H9 (cell line): ENCODE results near the gene LINGO1. TPM values are rescaled to one million over a fixed set of nuclear protein-coding genes. Genes with fewer than 3 reads are reported as not detected.

ENCODE experiments used
- DNase-seq: peaks from one replicate; pipeline ENCODE4 v3.0.0-alpha.2; 2017
- H2AFZ ChIP-seq: one replicate; pipeline ENCODE4 v1.6.1; 2013; ENCODE audit warnings: mild to moderate bottlenecking, low read length, control low read depth, moderate library complexity
- H2AK5ac ChIP-seq: 2 replicates; pipeline ENCODE4 v1.6.1; 2013; ENCODE audit warnings: low read length, control low read depth, mixed read lengths; ENCODE audit not compliant: insufficient read length
- H2BK120ac ChIP-seq: one replicate; pipeline ENCODE4 v1.6.1; 2013; ENCODE audit warnings: low read depth, mild to moderate bottlenecking, low read length, control low read depth, inconsistent platforms; ENCODE audit not compliant: poor library complexity, severe bottlenecking
- H2BK12ac ChIP-seq: 2 replicates; pipeline ENCODE4 v1.6.1; 2013; ENCODE audit warnings: low read length, control low read depth, mixed read lengths, low read depth; ENCODE audit not compliant: insufficient read length
- H2BK15ac ChIP-seq: 2 replicates; pipeline ENCODE4 v1.6.1; 2013; ENCODE audit warnings: low read depth, low read length, control low read depth
- H2BK20ac ChIP-seq: one replicate; pipeline ENCODE4 v1.6.1; 2013; ENCODE audit warnings: low read depth, mild to moderate bottlenecking, low read length, control low read depth, inconsistent platforms; ENCODE audit not compliant: poor library complexity, severe bottlenecking
- H2BK5ac ChIP-seq: 2 replicates; pipeline ENCODE4 v1.6.1; 2013; ENCODE audit warnings: low read length, control low read depth, mixed read lengths; ENCODE audit not compliant: insufficient read length
- H3K14ac ChIP-seq: 2 replicates; pipeline ENCODE4 v1.6.1; 2013; ENCODE audit warnings: low read length, control low read depth; ENCODE audit not compliant: insufficient read depth
- H3K18ac ChIP-seq: 2 replicates; pipeline ENCODE4 v1.6.1; 2013; ENCODE audit warnings: low read depth, mild to moderate bottlenecking, mixed read lengths, low read length, control low read depth; ENCODE audit not compliant: insufficient read length
- H3K23ac ChIP-seq: 2 replicates; pipeline ENCODE4 v1.6.1; 2013; ENCODE audit warnings: low read length, control low read depth, mixed read lengths, low read depth; ENCODE audit not compliant: insufficient read length
- H3K23me2 ChIP-seq: 2 replicates; pipeline ENCODE4 v1.6.1; 2013; ENCODE audit warnings: low read depth, mild to moderate bottlenecking, mixed read lengths, low read length, control low read depth; ENCODE audit not compliant: insufficient read length, poor library complexity, severe bottlenecking
- H3K27ac ChIP-seq: 2 replicates; pipeline ENCODE4 v1.5.1; 2013; ENCODE audit warnings: low read length, control low read depth, mixed read lengths, low read depth; ENCODE audit not compliant: insufficient read length
- H3K27me3 ChIP-seq: 2 replicates; pipeline ENCODE4 v1.6.1; 2013; ENCODE audit warnings: low read length, control low read depth, inconsistent platforms; ENCODE audit not compliant: insufficient read depth
- H3K4ac ChIP-seq: 2 replicates; pipeline ENCODE4 v1.6.1; 2013; ENCODE audit warnings: low read depth, mild to moderate bottlenecking, control low read depth, inconsistent platforms, low read length, moderate library complexity
- H3K4me1 ChIP-seq: 2 replicates; pipeline ENCODE4 v1.6.1; 2013; ENCODE audit warnings: low read length, control low read depth, inconsistent platforms; ENCODE audit not compliant: insufficient read depth
- H3K4me2 ChIP-seq: 2 replicates; pipeline ENCODE4 v1.6.1; 2013; ENCODE audit warnings: low read length, control low read depth, mixed read lengths; ENCODE audit not compliant: insufficient read length, insufficient read depth
- H3K56ac ChIP-seq: 2 replicates; pipeline ENCODE4 v1.6.1; 2013; ENCODE audit warnings: low read depth, mild to moderate bottlenecking, mixed read lengths, low read length, control low read depth; ENCODE audit not compliant: insufficient read length
- H3K79me1 ChIP-seq: 2 replicates; pipeline ENCODE4 v1.6.1; 2013; ENCODE audit warnings: low read depth, mild to moderate bottlenecking, moderate library complexity, low read length, control low read depth, inconsistent platforms; ENCODE audit not compliant: insufficient read depth, poor library complexity, severe bottlenecking
- H3K79me2 ChIP-seq: 2 replicates; pipeline ENCODE4 v1.6.1; 2013; ENCODE audit warnings: low read length, control low read depth, inconsistent platforms; ENCODE audit not compliant: insufficient read depth
- H3K9ac ChIP-seq: 2 replicates; pipeline ENCODE4 v1.6.1; 2013; ENCODE audit warnings: low read length, control low read depth, mixed read lengths; ENCODE audit not compliant: insufficient read length; ENCODE audit errors: extremely low read depth
- H3K9me3 ChIP-seq: one replicate; pipeline ENCODE4 v1.6.1; 2013; ENCODE audit warnings: low read depth, low read length, inconsistent platforms; ENCODE audit not compliant: control insufficient read depth
- H3T11ph ChIP-seq: one replicate; pipeline ENCODE4 v1.6.1; 2013; ENCODE audit warnings: mild to moderate bottlenecking, low read length, control low read depth, inconsistent platforms
- H4K20me1 ChIP-seq: one replicate; pipeline ENCODE4 v1.6.1; 2013; ENCODE audit not compliant: control insufficient read depth, insufficient read length, insufficient read depth
- H4K5ac ChIP-seq: 2 replicates; pipeline ENCODE4 v1.6.1; 2013; ENCODE audit warnings: low read depth, mild to moderate bottlenecking, mixed read lengths, low read length, control low read depth; ENCODE audit not compliant: insufficient read length
- H4K8ac ChIP-seq: replicated peaks from 2 replicates; pipeline ENCODE4 v1.6.1; 2013; ENCODE audit warnings: low read length, control low read depth, mixed read lengths, low read depth; ENCODE audit not compliant: insufficient read length
- H4K91ac ChIP-seq: 2 replicates; pipeline ENCODE4 v1.6.1; 2013; ENCODE audit warnings: low read depth, mild to moderate bottlenecking, moderate library complexity, mixed read lengths, low read length, control low read depth; ENCODE audit not compliant: insufficient read length
- H3K27ac Mint-ChIP-seq, 3 experiments: 2 replicates in 2 of 3; 3 replicates in 1 of 3; pipeline ENCODE4 v1.8.0; 2020 to 2021; ENCODE audit warnings: mixed read lengths in 3 of 3, mild to moderate bottlenecking in 1 of 3, moderate library complexity in 1 of 3
- H3K27me3 Mint-ChIP-seq: 2 replicates; pipeline ENCODE4 v1.8.0; 2021; ENCODE audit warnings: low read depth, mild to moderate bottlenecking, moderate library complexity, mixed read lengths
- H3K36me3 Mint-ChIP-seq, 3 experiments: 2 replicates in 2 of 3; 3 replicates in 1 of 3; pipeline ENCODE4 v1.8.0; 2020 to 2021; ENCODE audit warnings: low read depth in 3 of 3, mixed read lengths in 3 of 3; ENCODE audit not compliant: insufficient read depth in 1 of 3
- H3K4me1 Mint-ChIP-seq, 2 experiments: 2 replicates each; pipeline ENCODE4 v1.8.0; 2020; ENCODE audit warnings: mixed read lengths in 2 of 2
- H3K4me3 Mint-ChIP-seq, 2 experiments: 2 replicates in 1 of 2; 3 replicates in 1 of 2; pipeline ENCODE4 v1.8.0; 2020 to 2021; ENCODE audit warnings: mild to moderate bottlenecking in 2 of 2, mixed read lengths in 2 of 2, moderate library complexity in 1 of 2
- H3K9me3 Mint-ChIP-seq, 2 experiments: 2 replicates in 1 of 2; 3 replicates in 1 of 2; pipeline ENCODE4 v1.8.0; 2020; ENCODE audit warnings: mild to moderate bottlenecking in 2 of 2, mixed read lengths in 2 of 2, moderate library complexity in 1 of 2
- CTCF ChIP-seq: fragments of 200-600 bp; sonication (generic); conservative IDR thresholded peaks from 3 replicates; pipeline ENCODE4 v1.8.0; 2021; ENCODE audit warnings: antibody characterized with exemption, mild to moderate bottlenecking
- WGBS: extraction: QIAGEN DNeasy Blood & Tissue Kit; methylation state at CpG from one replicate; pipeline ENCODE4 v1.1.7; 2013; ENCODE audit warnings: missing lambda C conversion rate, low lambda C conversion rate, mixed read lengths; ENCODE audit not compliant: insufficient read length; ENCODE audit errors: extremely low coverage; 5-methylcytosine and 5-hydroxymethylcytosine counted together
- total RNA-seq: library from RNA; stranded (reverse); gene quantifications from 2 replicates; pipeline ENCODE4 v1.2.1, GENCODE V29; 2021

The LINGO1 gene
- total RNA-seq, 1 experiment from 2014 or later: 41.6 TPM

GRCh38 chr15:77606142-77607034 lies 26.3 kb downstream of the LINGO1 start:
- Histone ChIP-seq H2BK120ac (no peak overlapping the region), H3K23me2 (no peaks in the 10 kb centered on the region), H2BK12ac (no peak overlapping the region), H3K4ac (no peak overlapping the region), H3K4me1 (peaks cover 2% of the 10 kb centered on the region; the same call in 1 of the 2 replicates), H3K79me1 (no peaks in the 10 kb centered on the region), H2AFZ (no peak overlapping the region), H3K79me2 (no peaks in the 10 kb centered on the region), H3K23ac (no peak overlapping the region), H4K8ac (no peak overlapping the region), H4K91ac (no peak overlapping the region), H3K18ac (no peak overlapping the region), H3T11ph (no peak overlapping the region), H3K27ac (no peak overlapping the region), H3K27me3 (no peaks in the 10 kb centered on the region), H2BK15ac (no peak overlapping the region), H4K5ac (no peak overlapping the region), H3K56ac (no peak overlapping the region), H2AK5ac (no peak overlapping the region), H3K4me2 (no peak overlapping the region), H2BK20ac (no peak overlapping the region), H2BK5ac (no peak overlapping the region), H3K9me3 (no peaks in the 10 kb centered on the region), H4K20me1 (no peaks in the 10 kb centered on the region), H3K14ac (no peak overlapping the region; the same call in 1 of the 2 replicates), H3K9ac (no peak overlapping the region)
- WGBS: no CpG with 5 or more reads among the region's 16 CpGs
- no peak overlapping the region for H3K4me3 Mint-ChIP-seq
- peaks cover 16% of the 10 kb centered on the region for H3K27me3 Mint-ChIP-seq
- H3K27ac Mint-ChIP-seq: peak overlapping the region in 1 of 3 experiments; percentile 36; a peak in 2 of 7 replicates
- no peak for TF ChIP-seq CTCF
- DNase-seq: peak; percentile 49
- H3K9me3 Mint-ChIP-seq: no peaks in the 10 kb centered on the region; a peak in 1 of 5 replicates
- H3K36me3 Mint-ChIP-seq: no peaks in the 10 kb centered on the region
- H3K4me1 Mint-ChIP-seq: peaks cover 47 to 58% of the 10 kb centered on the region in 2 experiments
